Right lobe of liver (tissue), 4 donors: ENCODE results near the gene LMOD2.

Source experiments
- CTCF ChIP-seq, 4 donors: fragments of 200-600 bp in 3 of 4; fragments of 450-650 bp in 1 of 4; IDR thresholded peaks; one replicate each; pipeline versions ENCODE4 v1.5.1 to v1.8.0; 2016 to 2022; ENCODE audit warnings: antibody characterized with exemption in 4 of 4, mild to moderate bottlenecking in 2 of 4
- POLR2A ChIP-seq: fragments of 450-650 bp; IDR thresholded peaks from one replicate; pipeline ENCODE4 v1.6.1; 2017; ENCODE audit warnings: antibody characterized with exemption, mild to moderate bottlenecking
- donor health status: DM: no; HTN: no; CAD: no.
- donor health status: DM: no; HTN: no; CAD: no.
- donor health status: DM: no; HTN: yes; CAD: no.

GRCh38 chr7:123656544-123657303 lies 1.1 kb downstream of the LMOD2 start:
- TF ChIP-seq CTCF (IDR thresholded peaks at IDR 0.05) (no peak), POLR2A (no peak)
